OCI-LY7 (cell line): ENCODE measurements around the gene PMF1.
A peak's percentile ranks its signal among the peaks of the same experiment; 100 is the strongest.

Experiments used
- CTCF ChIP-seq: fragments of 200-600 bp; sonication (generic); conservative IDR thresholded peaks from 2 replicates; pipeline ENCODE4 v1.5.1; 2014; ENCODE audit warnings: mild to moderate bottlenecking, antibody characterized with exemption, low read length, moderate library complexity, mixed read lengths
- EZH2phosphoT487 ChIP-seq: fragments of 200-600 bp; sonication (generic); IDR thresholded peaks from 2 replicates; pipeline ENCODE4 v1.6.1; 2018; ENCODE audit warnings: low read depth, borderline replicate concordance, mild to moderate bottlenecking, mixed run types, antibody characterized with exemption, low read length, moderate library complexity, mixed read lengths

- TF ChIP-seq CTCF (peak; percentile 38), EZH2phosphoT487 (no peak)
Measured at GRCh38 chr1:156281281-156281680, 68.5 kb downstream of the PMF1 start.
